Mesothelial cell of epicardium (in vitro differentiated cells): ENCODE results near the gene RNF7. TPM values are rescaled to one million over a fixed set of nuclear protein-coding genes. Genes with fewer than 3 reads are reported as not detected.
"Not testable (repeated sequence)": the region's sequence is repeated elsewhere in the genome, so short reads cannot be mapped to it uniquely, and the experiment has no call there.

Experiments
- DNase-seq, 2 experiments: peaks; one replicate each; pipeline ENCODE4 v3.0.0; 2021; ENCODE audit warnings: low spot score in 2 of 2; ENCODE audit not compliant: unreplicated experiment in 2 of 2
- H3K27ac Mint-ChIP-seq: 2 replicates; pipeline ENCODE4 v1.8.0; 2021; ENCODE audit warnings: mixed read lengths
- H3K27me3 Mint-ChIP-seq: 2 replicates; pipeline ENCODE4 v1.8.0; 2021; ENCODE audit warnings: low read depth, mixed read lengths
- H3K36me3 Mint-ChIP-seq: 2 replicates; pipeline ENCODE4 v1.8.0; 2021; ENCODE audit warnings: mixed read lengths
- H3K4me1 Mint-ChIP-seq: 2 replicates; pipeline ENCODE4 v1.8.0; 2021; ENCODE audit warnings: mixed read lengths
- H3K4me3 Mint-ChIP-seq: 2 replicates; pipeline ENCODE4 v1.8.0; 2021; ENCODE audit warnings: mild to moderate bottlenecking, moderate library complexity, mixed read lengths
- H3K9me3 Mint-ChIP-seq: 2 replicates; pipeline ENCODE4 v1.8.0; 2021; ENCODE audit warnings: mixed read lengths
- total RNA-seq: library from RNA; stranded (reverse); gene quantifications from 3 replicates; pipeline ENCODE4 v1.2.1, GENCODE V29; 2021
- TF ChIP-seq, protein P1 (sequence below): fragments of 200-600 bp; sonication (generic); IDR thresholded peaks from one replicate; pipeline ENCODE4 v1.5.0; 2021; ENCODE audit warnings: antibody characterized with exemption; ENCODE audit not compliant: unreplicated experiment

Gene RNF7
- total RNA-seq, 1 donor from 2014 or later: 94.3 TPM

GRCh38 chr3:141746962-141747361 lies 8.9 kb downstream of the RNF7 start:
- no peak overlapping the region for H3K27ac Mint-ChIP-seq

GRCh38 chr3:141753399-141753798 lies 15.3 kb downstream of the RNF7 start:
- H3K27me3 Mint-ChIP-seq: no peaks in the 10 kb centered on the region
- H3K4me1 Mint-ChIP-seq: no peaks in the 10 kb centered on the region
- H3K36me3 Mint-ChIP-seq: peaks cover 7% of the 10 kb centered on the region
- no peak overlapping the region for H3K27ac Mint-ChIP-seq
- DNase-seq: no peak
- H3K9me3 Mint-ChIP-seq: no peaks in the 10 kb centered on the region
- TF ChIP-seq, protein P1, sequence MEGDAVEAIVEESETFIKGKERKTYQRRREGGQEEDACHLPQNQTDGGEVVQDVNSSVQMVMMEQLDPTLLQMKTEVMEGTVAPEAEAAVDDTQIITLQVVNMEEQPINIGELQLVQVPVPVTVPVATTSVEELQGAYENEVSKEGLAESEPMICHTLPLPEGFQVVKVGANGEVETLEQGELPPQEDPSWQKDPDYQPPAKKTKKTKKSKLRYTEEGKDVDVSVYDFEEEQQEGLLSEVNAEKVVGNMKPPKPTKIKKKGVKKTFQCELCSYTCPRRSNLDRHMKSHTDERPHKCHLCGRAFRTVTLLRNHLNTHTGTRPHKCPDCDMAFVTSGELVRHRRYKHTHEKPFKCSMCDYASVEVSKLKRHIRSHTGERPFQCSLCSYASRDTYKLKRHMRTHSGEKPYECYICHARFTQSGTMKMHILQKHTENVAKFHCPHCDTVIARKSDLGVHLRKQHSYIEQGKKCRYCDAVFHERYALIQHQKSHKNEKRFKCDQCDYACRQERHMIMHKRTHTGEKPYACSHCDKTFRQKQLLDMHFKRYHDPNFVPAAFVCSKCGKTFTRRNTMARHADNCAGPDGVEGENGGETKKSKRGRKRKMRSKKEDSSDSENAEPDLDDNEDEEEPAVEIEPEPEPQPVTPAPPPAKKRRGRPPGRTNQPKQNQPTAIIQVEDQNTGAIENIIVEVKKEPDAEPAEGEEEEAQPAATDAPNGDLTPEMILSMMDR: no peak
- no peak overlapping the region for H3K4me3 Mint-ChIP-seq

More at GRCh38 chr3:141746962-141747361, 8.9 kb downstream of the RNF7 start:
- Mint-ChIP-seq H3K27me3 (no peaks in the 10 kb centered on the region), H3K4me1 (peaks cover 8% of the 10 kb centered on the region), H3K36me3 (peaks cover 28% of the 10 kb centered on the region), H3K4me3 (no peak overlapping the region), H3K9me3 (no peaks in the 10 kb centered on the region)
- DNase-seq: no peak
- TF ChIP-seq, protein P1: no peak

GRCh38 chr3:141754032-141754431 lies 15.9 kb downstream of the RNF7 start:
- Mint-ChIP-seq H3K9me3 (no peaks in the 10 kb centered on the region), H3K36me3 (peaks cover 5% of the 10 kb centered on the region), H3K27me3 (no peaks in the 10 kb centered on the region), H3K4me3 (no peak overlapping the region), H3K4me1 (no peaks in the 10 kb centered on the region), H3K27ac (no peak overlapping the region)
- no peak for DNase-seq
- TF ChIP-seq, protein P1: no peak

- not testable (repeated sequence) for H3K9me3 Mint-ChIP-seq, DNase-seq, H3K27me3 Mint-ChIP-seq, H3K27ac Mint-ChIP-seq, H3K4me3 Mint-ChIP-seq, H3K36me3 Mint-ChIP-seq, H3K4me1 Mint-ChIP-seq
These were observed 24.5 kb downstream of the RNF7 start for GRCh38 chr3:141762552-141762951.

DNA sequence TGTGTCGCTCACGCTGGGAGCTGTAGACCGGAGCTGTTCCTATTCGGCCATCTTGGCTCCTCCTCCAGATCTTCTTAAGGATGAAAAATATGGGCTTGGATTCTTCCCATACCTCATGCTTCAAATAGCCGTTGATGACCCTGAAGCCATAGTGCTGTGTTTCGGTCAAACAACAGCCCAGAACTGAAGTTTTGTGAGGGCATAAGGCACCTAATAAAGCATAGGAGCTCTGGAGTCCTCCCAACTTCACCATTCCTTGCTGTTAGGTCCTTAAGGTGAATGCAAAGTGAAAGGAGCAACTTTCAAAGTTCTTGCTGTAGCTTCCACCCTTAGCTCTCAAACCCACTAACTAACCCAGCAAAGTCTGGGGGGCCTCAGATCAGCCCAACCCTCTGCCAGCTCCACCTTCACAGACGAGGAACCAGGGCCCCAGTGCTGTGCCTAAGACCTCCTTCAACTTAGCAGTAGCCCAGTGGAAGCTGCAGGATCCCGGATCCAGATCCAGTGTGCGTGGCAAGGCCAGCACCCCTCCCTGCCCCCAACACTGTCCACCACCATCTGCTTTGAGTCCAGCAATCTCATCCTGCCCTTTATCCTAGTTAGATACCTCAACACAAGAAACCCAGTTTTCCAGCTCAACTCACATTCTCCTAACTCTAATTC lies 25.1 kb downstream of the RNF7 start, which contains the start of gene GRK7:
Gene GRK7, plus strand, starts transcription at position 321 of the 663 bp plus-strand sequence. CDS start 14,877 bp downstream, outside the sequence.
- TF ChIP-seq, protein P1: no peak
- Mint-ChIP-seq H3K27me3 (no peaks in the 10 kb centered on the region), H3K9me3 (no peaks in the 10 kb centered on the region), H3K36me3 (no peaks in the 10 kb centered on the region), H3K27ac (no peak within 1 kb of the TSS), H3K4me1 (no peaks in the 10 kb centered on the region), H3K4me3 (no peak within 1 kb of the TSS)
- no peak for DNase-seq

- Mint-ChIP-seq H3K9me3 (no peaks in the 10 kb centered on the region), H3K4me1 (no peaks in the 10 kb centered on the region), H3K27ac (no peak overlapping the region), H3K36me3 (no peaks in the 10 kb centered on the region), H3K27me3 (no peaks in the 10 kb centered on the region), H3K4me3 (no peak overlapping the region)
- TF ChIP-seq, protein P1: no peak
- DNase-seq: no peak
These were observed 25.9 kb downstream of the RNF7 start for GRCh38 chr3:141764045-141764444.
